Left ventricle myocardium superior (tissue), 1 donor: Measurements from ENCODE around the gene BAX. TPM values are rescaled to one million over a fixed set of nuclear protein-coding genes. Genes with fewer than 3 reads are reported as not detected.
A peak's percentile ranks its signal among the peaks of the same experiment; 100 is the strongest.

Experiments
- ATAC-seq: fragments of 200-7000 bp; cut with Tn5 transposase; one replicate; pipeline ENCODE4 v1.9.1; 2020; ENCODE audit warnings: mild to moderate bottlenecking, moderate library complexity
- DNase-seq: peaks from one replicate; pipeline ENCODE4 v3.0.0-alpha.2; 2020
- intact Hi-C: fragments of 100-400 bp; cut with micrococcal nuclease; formaldehyde crosslinking; loops from one replicate; pipeline ENCODE4 v1.11.0; 2022
- microRNA-seq: library from miRNA; unstranded; fragments of <30 nt; microRNA quantifications from one replicate; pipeline ENCODE4 v1.2.0, GENCODE V29; 2020; ENCODE audit warnings: borderline number of aligned reads
- total RNA-seq: library from RNA; stranded (reverse); fragmentation: NEBNext Ultra II Directional; extraction: Animal tissue kit (Norgen Biotek cat#: 25700); gene quantifications from one replicate; pipeline ENCODE4 v1.2.1, GENCODE V29; 2021
- donor health status: DM: no; HTN: yes; CAD: no; lungs with severe emphysema.

Gene BAX
- total RNA-seq, 1 donor from 2014 or later = 22.0 TPM

GRCh38 chr19:48999481-49000325 lies 45.0 kb downstream of the BAX start:
- peak; percentile 60 for DNase-seq
- intact Hi-C loops = no loop called here

GRCh38 chr19:49004133-49004532 lies 49.5 kb downstream of the BAX start:
- intact Hi-C loops = no loop called here
- ATAC-seq (no peak), DNase-seq (no peak)

More at GRCh38 chr19:48999481-49000325, 45.0 kb downstream of the BAX start:
- peak; percentile 42 for ATAC-seq

GRCh38 chr19:49004964-49005614 lies 50.4 kb downstream of the BAX start:
- intact Hi-C loops = no loop called here
- DNase-seq = no peak
- ATAC-seq = no peak

GRCh38 chr19:49006905-49007304 lies 52.2 kb downstream of the BAX start:
- no peak for ATAC-seq
- intact Hi-C loops = no loop called here
- no peak for DNase-seq

- DNase-seq (no peak), ATAC-seq (no peak)
- intact Hi-C loops = no loop called here
Observed at GRCh38 chr19:49009828-49010227, 55.2 kb downstream of the BAX start.

GRCh38 chr19:49010453-49010852 lies 55.8 kb downstream of the BAX start:
- ATAC-seq = no peak
- intact Hi-C loops = no loop called here
- no peak for DNase-seq

GRCh38 chr19:49011194-49011593 lies 56.5 kb downstream of the BAX start:
- no peak for DNase-seq
- intact Hi-C loops = no loop called here
- no peak for ATAC-seq

Small RNA genes lying within 50 kb of the gene (microRNA-seq; reads per million reads assigned to microRNA genes)
- gene MIR6798 = not detected

Other genes with a start within 250 kb of the BAX start
- gene MAMSTR, start 235.2 kb upstream of the BAX start, total RNA-seq = 3.0 TPM
- 13.7 TPM for gene RASIP1, start 214.3 kb upstream of the BAX start, total RNA-seq
- 1.0 TPM for gene IZUMO1, start 208.0 kb upstream of the BAX start, total RNA-seq
- 1.6 TPM for gene FUT1, start 202.2 kb upstream of the BAX start, total RNA-seq
- not detected for gene FGF21, start 199.4 kb upstream of the BAX start, total RNA-seq
- gene BCAT2, start 143.8 kb upstream of the BAX start, total RNA-seq = 64.6 TPM
- gene HSD17B14, start 118.4 kb upstream of the BAX start, total RNA-seq = 1.2 TPM
- 22.2 TPM for gene PLEKHA4, start 86.3 kb upstream of the BAX start, total RNA-seq
- 63.0 TPM for gene PPP1R15A, start 82.5 kb upstream of the BAX start, total RNA-seq
- not detected for gene TULP2, start 56.1 kb upstream of the BAX start, total RNA-seq
- gene NUCB1, start 54.6 kb upstream of the BAX start, total RNA-seq = 265 TPM
- gene DHDH, start 21.2 kb upstream of the BAX start, total RNA-seq = not detected
- 684 TPM for gene FTL, start 10.4 kb downstream of the BAX start, total RNA-seq
- gene GYS1, start 38.4 kb downstream of the BAX start, total RNA-seq = 103 TPM
- 44.4 TPM for gene RUVBL2, start 39.0 kb downstream of the BAX start, total RNA-seq
- not detected for gene LHB, start 62.2 kb downstream of the BAX start, total RNA-seq
- not detected for gene CGB3, start 69.5 kb downstream of the BAX start, total RNA-seq
- gene CGB2, start 77.0 kb downstream of the BAX start, total RNA-seq = not detected
- gene CGB1, start 82.0 kb downstream of the BAX start, total RNA-seq = not detected
- not detected for gene CGB5, start 89.0 kb downstream of the BAX start, total RNA-seq
- gene CGB8, start 94.2 kb downstream of the BAX start, total RNA-seq = not detected
- gene CGB7, start 102.9 kb downstream of the BAX start, total RNA-seq = not detected
- gene NTF4, start 109.9 kb downstream of the BAX start, total RNA-seq = not detected
- 0.42 TPM for gene KCNA7, start 117.8 kb downstream of the BAX start, total RNA-seq
- 139 TPM for gene SNRNP70, start 130.6 kb downstream of the BAX start, total RNA-seq
- gene LIN7B, start 159.5 kb downstream of the BAX start, total RNA-seq = 19.8 TPM
- gene C19orf73, start 164.3 kb downstream of the BAX start, total RNA-seq = 1.2 TPM
- gene PPFIA3, start 164.7 kb downstream of the BAX start, total RNA-seq = 4.0 TPM
- gene HRC, start 200.5 kb downstream of the BAX start, total RNA-seq = 868 TPM
- 26.6 TPM for gene TRPM4, start 202.9 kb downstream of the BAX start, total RNA-seq